ENCODE data around the gene ARHGAP10. TPM values are rescaled to one million over a fixed set of nuclear protein-coding genes. Genes with fewer than 3 reads are reported as not detected.

The ARHGAP10 gene
- total and polyA plus RNA-seq, 10 of the 15 experiments (the other 5 are each of a cell fraction or from before 2014, with no cell fraction given) = 1.3 to 25.8 (median 17.2) TPM

- Histone ChIP-seq H3K36me3 (ENCODE audit: control insufficient read depth in 2 of 2, insufficient read depth in 2 of 2, low read length in 1 of 2) (no peaks in the 10 kb centered on the region), H3K4me1 (ENCODE audit: control insufficient read depth, insufficient read depth, low read length) (no peaks in the 10 kb centered on the region), H3K27me3 (replicated peaks in 1 of 2; ENCODE audit: control insufficient read depth in 2 of 2, insufficient read depth in 2 of 2, low read length in 1 of 2) (no peaks in the 10 kb centered on the region), H3K79me2 (ENCODE audit: control insufficient read depth, insufficient read depth, low read length) (no peaks in the 10 kb centered on the region), H3K27ac (ENCODE audit: control insufficient read depth, insufficient read depth) (no peak overlapping the region), H2AFZ (ENCODE audit: control insufficient read depth, low read depth, low read length) (no peak overlapping the region), H3K9ac (ENCODE audit: control insufficient read depth, insufficient read depth, low read length) (no peak overlapping the region), H3K4me3 (no peak overlapping the region), H3K4me2 (ENCODE audit: control insufficient read depth, insufficient read depth) (no peak overlapping the region), H4K20me1 (ENCODE audit: control insufficient read depth, insufficient read depth) (no peaks in the 10 kb centered on the region), H3K9me3 (replicated peaks; ENCODE audit: control insufficient read depth, insufficient read depth, low read length) (no peaks in the 10 kb centered on the region)
- SMC1A ChIA-PET (ENCODE audit: uncharacterized antibody, unreplicated experiment) = no interaction called here
- intact Hi-C loops (cut with micrococcal nuclease; ENCODE audit: unreplicated experiment) (no loop called here), in situ Hi-C loops (cut with MboI) (no loop called here)
- no peak for DNase-seq (ENCODE audit: low read depth, low spot score)
- RAD21 ChIA-PET (ENCODE audit: unreplicated experiment) = no interaction called here
- no peak for TF ChIP-seq SRF (IDR thresholded peaks at IDR 0.05; ENCODE audit: low read depth in 2 of 2, low read length in 2 of 2)
- no peak for TF ChIP-seq POLR2AphosphoS5 (IDR thresholded peaks at IDR 0.05; ENCODE audit: low read length)
- no peak for TF ChIP-seq MAX (IDR thresholded peaks at IDR 0.05; ENCODE audit: low read depth, low read length)
- TF ChIP-seq HSF1 (IDR thresholded peaks at IDR 0.05; ENCODE audit: low read depth, low read length) = no peak
- TF ChIP-seq ZNF687 (IDR thresholded peaks at IDR 0.05) = no peak
- TF ChIP-seq ZNF274 (IDR thresholded peaks at IDR 0.05; ENCODE audit: insufficient read depth, insufficient read length) = no peak
- TF ChIP-seq ZSCAN29 (IDR thresholded peaks at IDR 0.05) = no peak
- TF ChIP-seq KDM1A (IDR thresholded peaks at IDR 0.05; ENCODE audit: borderline replicate concordance) = no peak
- TF ChIP-seq ZNF207 (IDR thresholded peaks at IDR 0.05; ENCODE audit: borderline replicate concordance) = no peak
- no peak for TF ChIP-seq ZZZ3 (IDR thresholded peaks at IDR 0.05; ENCODE audit: control insufficient read depth, insufficient read length, low read depth)
- no peak for TF ChIP-seq POU2F2 (IDR thresholded peaks at IDR 0.05; ENCODE audit: borderline replicate concordance, low read depth, low read length)
- no peak for TF ChIP-seq STAT1 (conservative IDR thresholded peaks at IDR 0.05)
- no peak for TF ChIP-seq SUPT20H (IDR thresholded peaks at IDR 0.05; ENCODE audit: borderline replicate concordance, control insufficient read depth, low read depth, low read length)
- TF ChIP-seq STAT3 (IDR thresholded peaks at IDR 0.05; ENCODE audit: low read depth, low read length) = no peak
- no peak for TF ChIP-seq ELK1 (IDR thresholded peaks at IDR 0.05; ENCODE audit: low read depth, low read length)
- no peak for TF ChIP-seq CBX3 (IDR thresholded peaks at IDR 0.05; ENCODE audit: borderline replicate concordance, low read depth)
- no peak for TF ChIP-seq PAX5 (IDR thresholded peaks at IDR 0.05; ENCODE audit: borderline replicate concordance, low read depth, low read length)
- TF ChIP-seq NFIC (IDR thresholded peaks at IDR 0.05; ENCODE audit: low read depth, low read length) = no peak
- no peak for ATAC-seq
- no TSS peak for BruUV-seq (replicated peaks)
- CTCF ChIA-PET = no interaction called here
- FAIRE-seq = no peak
- POLR2A ChIA-PET = no interaction called here
- WGBS (ENCODE audit: insufficient coverage, insufficient replicate concordance, low lambda C conversion rate, missing lambda C conversion rate) = 65% methylated on average over 6 of the region's 6 CpGs
Measured at GRCh38 chr4:148089624-148090023, 357.7 kb downstream of the ARHGAP10 start.

All from GM12878 (cell line).